Cardiac septum (tissue), 1 donor: Measurements from ENCODE around the gene KBTBD6. TPM values are rescaled to one million over a fixed set of nuclear protein-coding genes. Genes with fewer than 3 reads are reported as not detected.
"Not testable (repeated sequence)": the region's sequence is repeated elsewhere in the genome, so short reads cannot be mapped to it uniquely, and the experiment has no call there.

ENCODE experiments used
- DNase-seq: peaks from one replicate; pipeline ENCODE4 v3.0.0-alpha.2; 2020; ENCODE audit warnings: low spot score
- intact Hi-C: fragments of 100-400 bp; cut with DNase I; formaldehyde crosslinking; loops from one replicate; pipeline ENCODE4 v1.14.0; 2022
- total RNA-seq: library from RNA; stranded (reverse); fragmentation: NEBNext Ultra II Directional; extraction: Animal tissue kit (Norgen Biotek cat#: 25700); gene quantifications from one replicate; pipeline ENCODE4 v1.2.1, GENCODE V29; 2021
- donor health status: DM: no; HTN: no; CAD: no.

KBTBD6 gene
- total RNA-seq, 1 donor from 2014 or later, result 5.1 TPM

DNA sequence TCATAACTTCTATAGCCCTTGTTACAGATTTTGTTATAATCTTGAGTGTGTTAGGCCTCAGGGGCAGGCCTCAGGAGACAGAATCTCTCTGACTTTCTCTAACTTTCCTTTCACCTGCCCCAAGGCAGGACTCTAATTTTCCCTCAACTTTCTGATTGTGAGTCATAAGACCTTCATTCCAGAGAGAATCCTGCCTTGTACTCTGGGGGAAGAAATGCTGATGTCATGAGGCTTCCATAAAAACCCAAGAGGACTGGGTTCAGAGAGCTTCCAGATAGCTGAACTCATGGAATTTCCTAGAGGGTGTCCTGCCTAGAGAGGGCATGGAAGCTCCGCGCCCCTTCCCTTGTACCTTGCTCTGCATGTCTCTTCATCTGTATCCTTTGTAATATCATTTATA, 5.3 kb upstream of the KBTBD6 start:
- DNase-seq, result no peak
- intact Hi-C loops, result no loop called here

DNA sequence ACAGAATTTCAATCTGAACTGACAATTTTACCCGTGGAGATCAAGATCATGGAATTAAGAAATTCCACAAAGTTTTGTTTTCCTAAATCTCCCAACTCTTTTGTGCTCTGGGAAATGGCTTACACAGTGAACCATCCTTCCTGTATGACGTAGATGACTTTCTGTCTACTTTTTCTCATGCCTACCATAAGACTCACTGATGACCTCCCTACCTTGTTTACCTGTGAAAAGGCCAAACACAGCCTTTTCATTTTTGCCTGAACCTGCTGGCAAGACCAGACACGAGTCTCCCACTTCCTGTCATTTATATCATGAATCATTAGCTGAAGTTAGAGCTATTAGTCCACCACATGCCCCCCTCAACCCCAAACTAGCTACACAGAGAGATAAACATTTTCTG, 4.6 kb upstream of the KBTBD6 start:
- intact Hi-C loops, result no loop called here
- DNase-seq, result no peak

DNA sequence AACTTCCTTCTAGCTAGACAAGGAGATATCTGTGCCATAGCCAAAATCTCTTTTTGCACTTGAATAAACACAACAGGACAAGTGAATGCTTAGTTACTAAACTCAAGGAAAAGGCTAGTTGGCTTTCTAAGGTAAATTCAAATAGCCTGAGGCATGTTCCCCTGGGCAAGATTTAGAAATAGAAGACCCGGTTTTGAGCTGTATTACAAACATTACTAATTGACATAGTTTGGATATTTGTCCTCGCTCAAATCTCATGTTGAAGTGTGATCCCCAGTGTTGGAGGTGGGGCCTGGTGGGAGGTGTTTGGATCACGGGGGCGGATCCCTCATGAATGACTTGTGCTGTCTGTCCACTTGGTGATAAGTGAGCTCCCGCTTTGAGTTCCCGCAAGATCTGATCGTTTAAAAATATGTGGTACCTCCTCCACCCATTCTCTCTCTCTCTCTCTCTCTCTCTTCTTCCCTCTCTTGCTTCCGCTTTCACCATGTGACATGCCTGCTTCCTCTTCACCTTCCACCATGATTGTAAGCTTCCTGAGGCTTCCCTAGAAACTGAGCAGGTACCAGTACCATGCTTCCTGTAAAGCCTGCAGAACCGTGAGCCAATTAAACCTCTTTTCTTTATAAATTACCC, 3.9 kb upstream of the KBTBD6 start:
- no peak for DNase-seq
- intact Hi-C loops, result no loop called here

DNA sequence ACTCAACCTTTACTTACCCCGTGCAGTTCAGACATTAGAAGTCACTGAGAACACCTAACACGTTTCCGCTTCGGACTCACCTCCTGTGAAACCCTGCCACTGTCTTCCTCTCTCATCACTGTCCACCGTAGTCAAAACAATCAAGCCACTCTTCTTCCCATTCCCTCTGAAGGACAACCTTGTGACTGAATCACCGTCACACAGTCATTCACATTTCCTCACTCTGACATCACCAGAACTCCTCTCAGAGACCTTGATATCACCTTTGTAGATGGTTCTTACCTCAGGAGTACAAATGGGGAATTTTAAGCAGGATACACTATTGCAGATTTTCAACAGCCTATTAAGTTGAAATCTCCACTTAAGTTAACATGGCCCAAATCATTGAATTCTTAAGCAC, 1.3 kb upstream of the KBTBD6 start:
- intact Hi-C loops, result loop anchor here (5.0 kb wide), 2 partner anchors 72 to 128 kb away; partner anchors contain the start of genes MTRF1 and WBP4
- DNase-seq, result no peak

DNA sequence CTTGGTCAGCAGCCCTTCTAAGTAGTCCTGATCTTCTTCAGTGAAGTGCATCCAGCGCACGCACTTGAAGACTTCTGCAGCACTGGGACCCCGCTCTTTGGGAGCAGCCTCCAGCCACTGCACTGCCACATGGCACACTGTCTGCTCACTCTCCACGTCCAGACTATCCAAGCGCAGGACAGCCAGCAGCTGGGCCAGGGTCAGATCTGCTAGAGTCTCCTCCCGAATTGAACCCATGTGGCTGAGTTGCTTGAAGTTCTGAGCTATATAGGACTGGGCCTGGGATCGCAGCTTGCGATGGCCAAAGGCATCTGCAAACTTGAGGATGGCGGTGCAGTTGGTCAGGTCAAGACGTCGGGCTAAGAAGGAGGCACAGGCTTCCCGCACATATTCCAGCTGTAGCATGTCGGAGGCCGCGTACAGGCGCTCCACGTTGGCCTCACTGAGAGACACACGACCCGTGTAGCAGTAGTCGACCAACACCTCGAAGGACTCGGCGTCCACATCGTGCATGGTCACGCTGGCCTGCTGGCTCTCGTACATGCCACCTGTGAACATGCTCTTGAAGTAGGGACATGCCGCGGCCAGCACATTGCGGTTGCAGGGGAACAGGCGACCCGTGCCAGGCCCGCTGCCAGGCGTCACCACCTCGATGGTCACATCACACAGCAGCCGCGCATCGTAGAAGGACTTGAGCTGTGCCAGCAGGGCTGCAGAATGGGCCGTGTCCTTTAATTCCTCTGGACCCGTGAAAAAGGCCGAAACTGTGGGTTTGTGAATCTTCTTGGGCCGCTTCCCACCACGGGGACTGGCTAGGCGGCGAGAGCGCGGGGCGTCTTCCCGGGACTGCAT, 716 bp downstream of the KBTBD6 start:
- intact Hi-C loops, result loop anchor here (1.0 to 5.0 kb wide), 3 partner anchors 62 to 130 kb away; partner anchors contain the start of genes KBTBD7, MTRF1 and WBP4
- not testable (repeated sequence) for DNase-seq

DNA sequence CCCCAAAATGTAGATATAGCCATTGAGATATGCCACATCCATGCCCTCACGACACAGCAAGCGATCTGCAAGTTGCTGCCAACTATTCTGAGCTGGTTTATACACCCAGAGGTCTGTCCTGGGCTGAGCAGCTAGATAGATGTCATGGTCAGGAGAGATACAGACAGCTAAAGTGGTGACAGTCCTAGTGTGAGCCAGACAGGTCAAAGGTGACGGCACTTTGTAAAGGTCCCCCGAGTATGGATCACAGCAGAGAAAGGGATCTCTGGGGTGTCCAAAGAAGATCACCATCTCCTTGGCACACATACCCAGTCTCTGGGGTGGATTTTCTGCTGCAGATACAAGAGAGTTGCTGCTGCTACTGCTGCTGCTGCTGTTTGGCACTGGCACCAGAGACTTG, 1.4 kb downstream of the KBTBD6 start:
- not testable (repeated sequence) for DNase-seq
- intact Hi-C loops, result loop anchor here (5.0 kb wide), 2 partner anchors 69 to 131 kb away; partner anchors contain the start of genes MTRF1 and WBP4

DNA sequence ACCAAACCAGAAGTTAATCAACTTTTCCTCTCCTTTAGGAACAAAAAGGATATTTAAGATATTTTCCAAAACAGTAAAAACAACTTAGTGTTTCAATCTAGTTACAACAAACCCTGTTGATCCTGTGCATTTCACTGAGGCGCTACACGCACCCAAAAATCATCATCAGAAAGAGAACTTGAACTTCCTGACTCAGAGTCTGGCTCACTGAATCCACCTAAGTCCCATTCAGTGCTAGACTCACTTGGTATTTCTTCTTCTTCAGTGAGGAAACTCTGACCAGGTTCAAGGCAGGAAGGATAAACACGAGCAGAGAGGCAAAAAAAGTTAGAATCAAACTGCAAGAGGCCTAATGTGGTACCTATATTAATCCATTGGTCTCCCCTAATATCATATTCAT, 2.2 kb downstream of the KBTBD6 start:
- intact Hi-C loops, result loop anchor here (5.0 kb wide), 2 partner anchors 68 to 132 kb away; partner anchors contain the start of genes MTRF1 and WBP4
- no peak for DNase-seq

DNA sequence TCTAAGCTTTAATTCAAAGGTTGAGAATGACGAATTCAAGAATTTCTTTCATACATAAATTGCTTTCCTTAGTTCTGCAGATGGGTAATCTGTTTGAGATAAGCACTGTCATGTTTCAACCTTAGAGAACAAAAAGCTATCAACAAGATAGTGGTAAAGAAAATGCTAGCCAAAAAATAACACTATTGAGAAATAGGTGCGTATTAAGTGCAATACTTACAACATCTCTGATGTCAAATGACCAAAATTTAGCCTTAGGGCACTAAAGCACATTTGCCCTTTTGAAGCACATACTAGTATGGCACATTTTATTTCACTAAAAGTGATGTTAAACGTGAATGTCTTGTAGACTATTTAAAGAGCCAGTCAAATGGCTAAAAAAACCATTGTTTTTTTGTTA, 4.9 kb downstream of the KBTBD6 start:
- intact Hi-C loops, result loop anchor here (5.0 kb wide), 1 partner anchor 50 kb away; no protein-coding TSS in a partner anchor
- no peak for DNase-seq

DNA sequence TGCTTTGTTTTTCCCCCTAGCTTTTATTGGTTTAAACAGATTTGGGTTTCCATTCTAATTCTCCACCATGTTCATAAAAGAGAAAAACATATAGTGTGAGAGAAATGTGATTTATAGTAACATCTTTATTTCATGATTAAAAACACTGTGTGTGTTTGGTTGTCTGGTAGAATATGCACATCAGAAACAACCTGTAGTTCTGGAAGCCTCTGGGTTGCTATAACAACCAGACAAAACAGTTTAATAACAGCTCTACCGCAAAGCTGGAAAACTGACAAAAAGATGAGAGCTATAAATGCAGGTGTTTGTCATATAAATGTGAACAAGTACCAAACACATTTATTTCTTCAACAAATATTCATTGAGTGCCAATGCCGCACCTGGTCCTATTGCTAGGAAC, 9.8 kb downstream of the KBTBD6 start:
- intact Hi-C loops, result no loop called here
- DNase-seq, result no peak

DNA sequence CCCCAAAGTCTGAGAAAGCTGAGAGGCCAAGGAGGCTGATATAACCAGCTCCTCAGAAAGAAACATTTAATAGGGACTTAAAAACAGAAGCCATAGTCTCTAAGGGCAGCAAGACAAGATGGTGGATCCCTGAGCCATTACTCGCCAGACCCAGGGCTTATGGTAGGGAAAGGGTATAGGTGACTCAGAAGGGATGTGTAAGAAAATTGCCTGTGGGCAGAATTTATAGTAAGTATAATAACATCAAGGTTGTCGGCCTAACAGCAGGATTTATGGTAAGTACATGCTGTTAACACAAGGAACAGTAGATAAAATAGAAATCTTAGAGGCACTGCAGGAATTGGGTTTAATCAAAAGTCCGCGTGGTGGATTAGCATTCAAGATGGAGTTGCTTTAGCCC, 14.7 kb downstream of the KBTBD6 start:
- no peak for DNase-seq

DNA sequence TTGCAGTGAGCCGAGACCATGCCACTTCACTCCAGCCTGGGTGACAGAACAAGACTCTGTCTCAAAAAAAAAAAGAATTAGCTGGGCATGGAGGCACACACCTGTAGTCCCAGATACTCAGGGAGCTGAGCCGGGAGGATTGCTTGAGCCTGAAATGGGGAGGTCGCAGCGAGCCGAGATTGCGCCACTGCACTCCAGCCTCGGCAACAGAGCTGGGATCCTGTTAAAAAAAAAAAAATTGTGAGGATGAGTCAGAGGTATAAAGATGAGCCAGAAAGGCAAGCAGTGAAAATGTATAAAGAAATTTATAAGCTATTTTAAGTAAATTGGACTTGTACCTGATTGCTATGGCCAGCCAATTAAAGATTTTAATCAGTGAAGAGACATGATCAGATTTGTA, 21.1 kb downstream of the KBTBD6 start:
- no peak for DNase-seq
- intact Hi-C loops, result no loop called here

More for the DNA sequence above, 14.7 kb downstream of the KBTBD6 start:
- intact Hi-C loops, result no loop called here

DNA sequence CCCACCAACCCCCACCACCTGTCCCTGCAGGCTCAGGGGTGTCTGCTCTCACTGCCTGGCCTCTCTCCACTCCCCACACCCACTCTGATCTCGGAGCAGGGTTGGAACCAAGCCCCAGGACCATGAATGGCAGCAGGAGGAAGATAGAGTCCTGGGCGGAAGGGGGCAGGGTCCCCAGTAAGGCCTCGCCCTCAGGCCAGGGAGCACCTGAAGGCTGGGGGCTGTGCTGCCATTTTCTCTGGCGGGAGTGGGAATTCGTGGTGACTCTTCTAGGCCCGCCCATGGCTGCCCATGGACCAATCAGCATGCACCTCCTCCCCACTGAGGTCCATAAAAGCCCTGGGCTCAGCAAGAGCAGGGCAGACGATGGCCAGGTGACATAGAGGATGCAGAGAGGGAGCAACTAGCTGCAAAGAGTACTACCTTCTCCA, 25.0 kb downstream of the KBTBD6 start:
- DNase-seq, result no peak
- intact Hi-C loops, result no loop called here

DNA sequence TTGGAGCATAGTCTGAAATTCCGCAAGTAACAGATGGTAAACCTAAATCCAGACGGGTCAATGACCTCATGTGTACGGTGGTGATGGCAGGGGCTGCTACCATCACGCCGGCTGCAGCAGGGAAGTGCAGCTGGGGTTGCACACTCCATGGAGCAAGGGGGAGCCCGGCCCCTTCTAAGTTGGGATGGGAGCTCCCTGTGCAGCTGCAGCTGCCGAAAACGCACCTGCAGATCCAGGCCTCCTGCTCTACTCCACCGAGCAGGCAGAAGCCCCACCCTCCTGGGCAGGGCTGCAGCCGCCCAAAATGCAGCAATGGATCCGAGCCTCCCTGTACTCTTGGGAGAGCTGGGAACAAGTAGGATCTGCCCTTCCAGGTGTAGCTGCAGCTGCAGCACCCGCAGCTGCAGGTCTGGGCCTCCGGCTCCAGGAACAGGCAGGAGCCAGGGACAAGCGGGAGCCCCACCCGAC, 25.5 kb downstream of the KBTBD6 start:
- DNase-seq, result no peak
- intact Hi-C loops, result no loop called here

DNA sequence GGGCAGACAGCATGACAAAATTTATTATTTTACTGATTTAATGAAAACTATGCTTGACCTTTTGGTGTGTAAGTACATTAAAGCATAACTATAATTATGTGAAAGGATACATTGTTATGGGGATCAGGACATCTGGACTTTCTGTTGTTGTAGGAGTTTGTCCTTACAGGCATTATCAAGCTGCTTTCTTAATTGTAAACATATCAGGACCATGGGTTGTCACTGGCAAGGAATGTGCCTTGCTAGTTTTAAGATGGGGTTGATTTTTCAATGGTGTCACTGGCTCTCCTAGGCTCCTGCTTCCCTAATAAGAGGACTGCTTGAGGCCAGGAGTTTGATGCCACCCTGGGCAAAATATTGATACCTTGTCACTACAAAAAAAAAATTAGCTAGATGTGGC, 32.6 kb downstream of the KBTBD6 start:
- no peak for DNase-seq
- intact Hi-C loops, result no loop called here

DNA sequence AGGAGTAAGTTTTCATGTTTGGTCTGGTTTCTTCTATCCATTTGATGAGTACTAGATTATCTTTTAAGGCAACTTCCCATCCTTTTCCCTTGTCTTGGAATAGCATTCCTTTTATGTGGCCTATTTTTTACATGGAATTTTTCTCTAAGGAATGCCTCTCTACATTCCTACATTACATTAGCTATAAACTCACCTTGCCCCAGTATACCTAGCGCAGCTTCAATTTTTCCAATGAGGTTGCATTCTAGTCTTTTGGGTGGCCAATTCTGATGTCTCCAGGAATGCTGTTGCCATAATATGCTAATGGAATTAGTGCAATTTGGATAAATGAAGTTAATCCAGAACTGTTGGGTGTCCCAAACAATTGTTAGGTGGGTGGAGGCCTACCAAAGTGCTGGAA, 33.8 kb downstream of the KBTBD6 start:
- no peak for DNase-seq
- intact Hi-C loops, result no loop called here

DNA sequence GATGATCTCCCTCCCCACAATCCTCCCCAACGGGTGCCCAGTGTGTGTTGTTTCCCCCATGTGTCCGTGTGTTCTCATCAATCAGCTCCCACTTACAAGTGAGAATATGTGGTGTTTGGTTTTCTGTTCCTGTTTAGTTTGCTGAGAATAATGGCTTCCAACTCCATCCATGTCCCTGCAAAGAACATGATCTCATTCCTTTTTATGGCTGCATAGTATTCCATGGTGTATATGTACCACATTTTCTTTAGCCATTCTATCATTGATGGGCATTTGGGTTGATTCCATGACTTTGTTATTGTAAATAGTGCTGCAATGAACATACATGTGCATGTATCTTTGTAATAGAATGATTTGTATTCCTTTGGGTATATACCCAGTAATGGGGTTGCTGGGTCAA, 36.9 kb downstream of the KBTBD6 start:
- intact Hi-C loops, DNase-seq: not testable (repeated sequence)

DNA sequence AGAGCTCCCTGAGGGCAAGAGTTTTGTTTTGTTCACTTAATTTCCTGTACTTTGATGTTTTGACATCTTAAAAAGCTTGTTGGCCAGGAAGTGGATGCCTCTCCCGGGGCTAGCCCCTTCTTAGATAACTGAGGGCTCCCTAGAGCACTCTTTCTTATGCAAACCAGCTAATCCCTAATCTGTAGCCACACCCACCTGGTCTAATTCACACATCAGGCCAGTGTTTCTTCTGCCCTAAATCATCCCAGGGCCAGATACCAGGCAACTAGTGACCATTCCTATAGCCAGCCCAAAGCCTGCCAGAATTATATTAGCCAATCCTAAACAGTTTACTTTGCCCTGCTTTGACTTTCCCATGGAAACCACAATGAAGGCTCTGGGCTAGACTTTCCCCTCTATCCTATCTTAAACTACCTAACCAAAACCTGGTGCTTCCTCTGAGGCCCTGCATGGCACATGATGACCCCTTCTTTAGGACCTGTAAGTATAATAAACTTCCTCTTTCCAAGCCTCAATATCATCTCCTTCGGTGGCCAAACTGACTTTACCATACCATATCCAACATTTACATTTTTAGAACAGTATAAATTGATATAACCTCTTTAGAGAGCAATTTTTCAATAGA, 46.5 kb downstream of the KBTBD6 start:
- intact Hi-C loops, result no loop called here
- no peak for DNase-seq

DNA sequence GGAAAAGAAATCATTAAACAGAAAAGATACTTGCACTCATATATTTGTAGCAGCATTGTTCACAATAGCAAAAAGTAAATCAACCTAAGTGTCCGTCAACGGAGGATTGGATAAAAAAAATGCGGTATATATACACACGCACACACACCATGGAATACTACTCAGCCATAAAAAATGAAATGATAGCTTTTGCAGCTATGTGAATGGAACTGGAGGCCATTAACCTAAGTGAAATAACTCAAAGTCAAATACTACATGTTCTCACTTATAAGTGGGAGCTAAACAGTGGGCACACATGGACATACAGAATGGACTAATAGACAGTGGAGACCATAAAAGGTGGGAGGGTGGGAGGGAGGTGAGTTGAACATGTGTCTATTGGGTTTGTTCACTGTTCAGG, 52.9 kb downstream of the KBTBD6 start:
- intact Hi-C loops, result loop anchor here (5.0 kb wide), 1 partner anchor 48 kb away; no protein-coding TSS in a partner anchor
- DNase-seq, result no peak
